DOHH2 (cell line): Measurements from ENCODE around the gene OTUD1.

Source experiments
- H3F3A ChIP-seq: fragments of 200-600 bp; sonication (generic), shearing (Covaris generic); 2 replicates; pipeline ENCODE4 v1.6.0; 2016; ENCODE audit warnings: antibody characterized with exemption, mild to moderate bottlenecking; ENCODE audit not compliant: control insufficient read depth, insufficient read depth
- H3K27ac ChIP-seq: fragments of 200-600 bp; sonication (generic); 2 replicates; pipeline ENCODE4 v1.5.1; 2014; ENCODE audit warnings: low read depth, mild to moderate bottlenecking, low read length, moderate library complexity
- H3K27me3 ChIP-seq: fragments of 200-600 bp; sonication (generic); 2 replicates; pipeline ENCODE4 v1.6.1; 2014; ENCODE audit warnings: mild to moderate bottlenecking, low read length, mixed read lengths; ENCODE audit not compliant: control insufficient read depth
- H3K36me3 ChIP-seq: fragments of 200-600 bp; sonication (generic); 2 replicates; pipeline ENCODE4 v1.6.1; 2014; ENCODE audit warnings: mild to moderate bottlenecking, low read length, moderate library complexity, mixed read lengths; ENCODE audit not compliant: control insufficient read depth
- H3K4me1 ChIP-seq: fragments of 200-600 bp; sonication (generic); 2 replicates; pipeline ENCODE4 v1.6.1; 2014; ENCODE audit warnings: mild to moderate bottlenecking, low read length, mixed read lengths; ENCODE audit not compliant: control insufficient read depth
- H3K4me2 ChIP-seq: fragments of 200-600 bp; sonication (generic); 2 replicates; pipeline ENCODE4 v1.6.0; 2014; ENCODE audit warnings: mild to moderate bottlenecking, low read length, moderate library complexity
- H3K4me3 ChIP-seq: fragments of 200-600 bp; sonication (generic); 2 replicates; pipeline ENCODE4 v1.5.1; 2014; ENCODE audit warnings: mild to moderate bottlenecking, low read length, mixed read lengths
- H3K79me2 ChIP-seq: fragments of 200-600 bp; sonication (generic); 2 replicates; pipeline ENCODE4 v1.6.1; 2014; ENCODE audit warnings: mild to moderate bottlenecking, low read length, mixed read lengths; ENCODE audit not compliant: control insufficient read depth
- H3K9me2 ChIP-seq: fragments of 200-600 bp; sonication (generic); replicated peaks from 2 replicates; pipeline ENCODE4 v1.6.1; 2014; ENCODE audit warnings: mild to moderate bottlenecking, low read length, mixed read lengths; ENCODE audit not compliant: control insufficient read depth
- H3K9me3 ChIP-seq: fragments of 200-600 bp; sonication (generic); 2 replicates; pipeline ENCODE4 v1.6.1; 2014; ENCODE audit warnings: antibody characterized with exemption, low read length, mixed read lengths; ENCODE audit not compliant: control insufficient read depth, insufficient read depth
- H4K20me1 ChIP-seq: fragments of 200-600 bp; sonication (generic); 2 replicates; pipeline ENCODE4 v1.6.0; 2014; ENCODE audit warnings: low read depth, mild to moderate bottlenecking, antibody characterized with exemption, low read length, moderate library complexity; ENCODE audit not compliant: control insufficient read depth, insufficient read depth
- CTCF ChIP-seq: fragments of 200-600 bp; sonication (generic); IDR thresholded peaks from one replicate; pipeline ENCODE4 v1.5.1; 2014; ENCODE audit warnings: antibody characterized with exemption, mild to moderate bottlenecking, low read depth, low read length; ENCODE audit not compliant: poor library complexity, severe bottlenecking
- EZH2phosphoT487 ChIP-seq: fragments of 200-600 bp; sonication (generic); IDR thresholded peaks from 2 replicates; pipeline ENCODE4 v1.6.1; 2017; ENCODE audit warnings: borderline replicate concordance, mild to moderate bottlenecking, antibody characterized with exemption, low read length, moderate library complexity, mixed read lengths

OTUD1 gene

GRCh38 chr10:23435378-23435777 is 3.5 kb upstream of the OTUD1 start:
- Histone ChIP-seq H3K9me3 (no peaks in the 10 kb centered on the region), H3K9me2 (no peaks in the 10 kb centered on the region)

DNA sequence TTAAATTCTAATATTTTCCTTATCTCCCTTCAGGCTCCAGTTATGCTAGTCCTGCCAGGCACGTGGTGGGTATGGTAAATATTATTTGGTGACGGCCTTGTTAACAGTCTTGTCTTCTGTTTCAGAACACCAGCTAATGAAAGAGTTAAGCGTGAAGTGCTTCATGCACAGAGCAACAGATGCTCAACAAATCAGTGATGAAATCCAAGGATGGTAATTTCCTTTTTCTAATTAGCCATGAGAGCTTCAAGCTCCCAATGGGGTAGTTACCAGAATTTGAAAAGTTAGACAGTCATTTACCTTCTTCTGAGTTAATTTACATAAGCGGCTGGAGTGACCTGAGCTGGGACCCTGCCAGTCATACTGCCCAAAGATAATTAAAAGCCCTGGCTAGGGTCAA is 1.9 kb upstream of the OTUD1 start:
- Histone ChIP-seq H3K36me3 (peaks cover 18% of the 10 kb centered on the region), H3K9me2 (no peaks in the 10 kb centered on the region), H3K4me2 (no peak overlapping the region), H3K27me3 (no peaks in the 10 kb centered on the region), H3K4me3 (no peak overlapping the region), H3K9me3 (no peaks in the 10 kb centered on the region), H3K27ac (no peak overlapping the region), H3K79me2 (peaks cover 22% of the 10 kb centered on the region), H3K4me1 (peaks cover 26% of the 10 kb centered on the region), H4K20me1 (peaks cover 5% of the 10 kb centered on the region; the same call in 1 of the 2 replicates), H3F3A (peaks cover 7% of the 10 kb centered on the region)
- no peak for TF ChIP-seq EZH2phosphoT487
- TF ChIP-seq CTCF: no peak

More at GRCh38 chr10:23435378-23435777, 3.5 kb upstream of the OTUD1 start:
- Histone ChIP-seq H3K79me2 (peaks cover 6% of the 10 kb centered on the region), H3K4me3 (no peak overlapping the region), H3K4me1 (peaks cover 10% of the 10 kb centered on the region), H3F3A (0 out of 2 replicates have a peak, but pooled peaks cover 3% of the 10 kb centered on the region), H3K4me2 (no peak overlapping the region), H3K36me3 (peaks cover 4% of the 10 kb centered on the region), H3K27ac (no peak overlapping the region), H4K20me1 (no peaks in the 10 kb centered on the region), H3K27me3 (no peaks in the 10 kb centered on the region)
- no peak for TF ChIP-seq CTCF
- TF ChIP-seq EZH2phosphoT487: no peak

DNA sequence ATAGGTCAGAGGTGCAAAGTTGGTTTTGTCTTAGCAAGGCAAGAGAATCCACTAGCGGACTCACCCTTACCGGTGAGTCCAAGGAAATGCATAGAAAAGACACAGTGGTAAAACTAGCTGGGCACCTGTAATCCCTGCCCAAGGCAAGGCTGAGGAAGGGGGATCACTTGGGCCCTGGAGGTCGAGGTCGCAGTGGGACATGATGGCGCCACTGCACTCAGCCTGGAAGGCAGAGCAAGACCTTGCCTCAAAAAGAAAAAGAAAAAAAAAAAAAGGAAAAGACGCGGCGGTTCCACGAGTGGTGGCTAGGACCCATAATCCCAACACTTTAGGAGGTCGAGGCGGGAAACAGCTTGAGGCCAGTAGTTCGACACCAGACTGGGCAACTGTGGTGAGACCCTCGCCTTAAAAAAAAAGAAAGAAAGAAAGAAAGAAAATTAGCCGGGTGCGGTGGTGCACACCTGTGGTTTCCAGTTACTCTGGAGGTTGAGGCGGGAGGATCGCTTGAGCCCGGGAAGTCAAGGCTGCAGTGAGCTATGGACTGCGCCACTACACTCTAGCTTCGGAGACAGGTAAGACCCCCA is 820 bp upstream of the OTUD1 start:
- Histone ChIP-seq H3K9me2 (no peaks in the 10 kb centered on the region), H3K27ac (no peak overlapping the region), H3K36me3 (peaks cover 22% of the 10 kb centered on the region)

More for the DNA sequence above, 820 bp upstream of the OTUD1 start:
- Histone ChIP-seq H4K20me1 (peaks cover 6% of the 10 kb centered on the region; the same call in 1 of the 2 replicates), H3K9me3 (no peaks in the 10 kb centered on the region), H3K79me2 (peaks cover 33% of the 10 kb centered on the region), H3K4me1 (peaks cover 37% of the 10 kb centered on the region), H3K4me3 (peak overlapping the region; percentile 76), H3F3A (peaks cover 7% of the 10 kb centered on the region), H3K4me2 (peak overlapping the region; percentile 81), H3K27me3 (no peaks in the 10 kb centered on the region)
- TF ChIP-seq CTCF (no peak), EZH2phosphoT487 (no peak)
